ENCODE measurements around the gene LRRC73.

Gene LRRC73

GRCh38 chr6:43492673-43493072, 17.5 kb downstream of the LRRC73 start:
- Mint-ChIP-seq H3K9me3 (no peaks in the 10 kb centered on the region), H3K4me1 (peaks cover 42% of the 10 kb centered on the region), H3K36me3 (ENCODE audit: low read depth) (no peaks in the 10 kb centered on the region), H3K27me3 (ENCODE audit: low read depth, poor library complexity) (no peaks in the 10 kb centered on the region), H3K27ac (peak overlapping the region; percentile 49), H3K4me3 (no peak overlapping the region)
- TF ChIP-seq CTCF (IDR thresholded peaks at IDR 0.05), result no peak
- no peak for DNase-seq

GRCh38 chr6:43491750-43492661, 18.1 kb downstream of the LRRC73 start:
- H3K4me3 Mint-ChIP-seq, result no peak overlapping the region
- no peak overlapping the region for H3K27ac Mint-ChIP-seq
- no peak for TF ChIP-seq CTCF (IDR thresholded peaks at IDR 0.05)
- H3K27me3 Mint-ChIP-seq (ENCODE audit: low read depth, poor library complexity), result no peaks in the 10 kb centered on the region
- H3K4me1 Mint-ChIP-seq, result peaks cover 36% of the 10 kb centered on the region
- no peaks in the 10 kb centered on the region for H3K36me3 Mint-ChIP-seq (ENCODE audit: low read depth)
- DNase-seq, result no peak
- no peaks in the 10 kb centered on the region for H3K9me3 Mint-ChIP-seq

DNA sequence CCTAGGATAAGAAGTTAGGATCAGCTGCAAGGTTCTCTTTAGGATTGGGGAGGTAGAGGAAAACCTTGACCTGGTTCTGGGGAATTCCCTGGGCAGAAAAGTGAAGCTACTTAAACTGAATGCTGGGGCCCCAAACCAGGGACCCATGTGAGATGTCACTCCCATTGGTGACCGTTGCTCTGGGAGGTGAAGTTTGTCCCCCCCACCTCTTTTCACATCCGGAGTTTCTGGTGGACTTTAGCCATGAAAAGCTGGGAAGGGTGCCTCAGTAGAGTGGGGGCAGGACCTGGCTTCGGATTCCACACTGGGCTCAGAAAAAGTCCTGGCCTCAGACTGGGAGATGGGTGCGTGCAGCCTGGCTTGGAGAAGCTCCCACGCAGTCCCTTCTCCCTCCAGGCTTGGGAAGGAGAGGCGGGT, 19.6 kb downstream of the LRRC73 start:
- no peaks in the 10 kb centered on the region for H3K27me3 Mint-ChIP-seq (ENCODE audit: low read depth, poor library complexity)
- no peaks in the 10 kb centered on the region for H3K36me3 Mint-ChIP-seq (ENCODE audit: low read depth)
- H3K4me1 Mint-ChIP-seq, result peaks cover 21% of the 10 kb centered on the region
- TF ChIP-seq CTCF (IDR thresholded peaks at IDR 0.05), result no peak
- no peak overlapping the region for H3K27ac Mint-ChIP-seq
- no peaks in the 10 kb centered on the region for H3K9me3 Mint-ChIP-seq
- no peak for DNase-seq
- no peak overlapping the region for H3K4me3 Mint-ChIP-seq

GRCh38 chr6:43489277-43490072, 20.7 kb downstream of the LRRC73 start:
- Mint-ChIP-seq H3K27ac (peak overlapping the region; percentile 66), H3K27me3 (ENCODE audit: low read depth, poor library complexity) (no peaks in the 10 kb centered on the region), H3K4me3 (no peak overlapping the region), H3K9me3 (no peaks in the 10 kb centered on the region), H3K36me3 (ENCODE audit: low read depth) (no peaks in the 10 kb centered on the region), H3K4me1 (peaks cover 15% of the 10 kb centered on the region)
- no peak for TF ChIP-seq CTCF (IDR thresholded peaks at IDR 0.05)
- DNase-seq, result no peak

GRCh38 chr6:43488667-43489276, 21.4 kb downstream of the LRRC73 start:
- no peaks in the 10 kb centered on the region for H3K27me3 Mint-ChIP-seq (ENCODE audit: low read depth, poor library complexity)
- no peak overlapping the region for H3K27ac Mint-ChIP-seq
- TF ChIP-seq CTCF (IDR thresholded peaks at IDR 0.05), result no peak
- peaks cover 15% of the 10 kb centered on the region for H3K4me1 Mint-ChIP-seq
- no peaks in the 10 kb centered on the region for H3K9me3 Mint-ChIP-seq
- no peak overlapping the region for H3K4me3 Mint-ChIP-seq
- H3K36me3 Mint-ChIP-seq (ENCODE audit: low read depth), result no peaks in the 10 kb centered on the region
- DNase-seq, result no peak
